ENCODE data around the gene PBX1.

DNA sequence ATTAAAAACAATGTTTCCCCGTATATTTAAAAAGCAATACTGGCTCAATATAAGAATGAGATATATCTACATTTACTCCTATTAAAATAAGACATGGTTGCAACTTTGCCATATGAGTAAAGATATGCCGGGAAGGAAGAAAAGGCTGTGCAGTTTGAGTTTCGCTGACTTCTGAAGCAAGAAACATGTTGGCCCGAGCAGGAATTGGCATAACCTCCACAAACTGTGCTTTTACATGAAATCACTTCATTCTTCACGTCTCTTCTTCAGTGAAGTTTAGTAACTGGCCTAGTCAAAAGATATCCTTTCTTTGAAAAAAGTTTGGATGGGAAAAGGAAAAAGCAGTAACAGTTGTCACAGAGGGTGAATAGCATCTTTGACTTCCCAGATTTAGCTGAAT lies 342.0 kb downstream of the PBX1 start:
- TF ChIP-seq POLR2AphosphoS5 (IDR thresholded peaks at IDR 0.05; ENCODE audit: low read depth, low read length) (no peak), SPI1 (IDR thresholded peaks at IDR 0.05; ENCODE audit: low read depth, low read length) (no peak), POU2F2 (IDR thresholded peaks at IDR 0.05; ENCODE audit: low read depth, low read length) (no peak), POLR2A (IDR thresholded peaks at IDR 0.05; ENCODE audit: low read depth, low read length) (no peak), TAF1 (IDR thresholded peaks at IDR 0.05; ENCODE audit: low read depth, low read length) (no peak)

All from GM12891 (cell line).